Neutrophil (primary cell): Measurements from ENCODE around the gene ETS1.
"Not testable (repeated sequence)": the region's sequence is repeated elsewhere in the genome, so short reads cannot be mapped to it uniquely, and the experiment has no call there.

ENCODE experiments used
- H3K27ac ChIP-seq: fragments of 200-600 bp; sonication (generic); 2 replicates; pipeline ENCODE4 v1.5.1; 2016; ENCODE audit warnings: mild to moderate bottlenecking, moderate library complexity
- H3K27me3 ChIP-seq: fragments of 200-600 bp; sonication (generic); 2 replicates; pipeline ENCODE4 v1.6.0; 2016; ENCODE audit warnings: mild to moderate bottlenecking
- H3K36me3 ChIP-seq: fragments of 200-600 bp; sonication (generic); 2 replicates; pipeline ENCODE4 v1.5.1; 2017
- H3K4me1 ChIP-seq, 2 experiments: fragments of 200-600 bp in 1 of 2; sonication (generic) in 1 of 2; 1 replicate in 1 of 2; 2 replicates in 1 of 2; pipeline versions ENCODE4 v1.5.1 to v1.6.1; 2013 to 2016; ENCODE audit warnings: low read depth in 1 of 2, low read length in 1 of 2, mild to moderate bottlenecking in 1 of 2, moderate library complexity in 1 of 2; ENCODE audit not compliant: control insufficient read depth in 1 of 2, insufficient read depth in 1 of 2
- H3K4me3 ChIP-seq, 2 experiments: fragments of 200-600 bp in 1 of 2; sonication (generic) in 1 of 2; 1 replicate in 1 of 2; 2 replicates in 1 of 2; pipeline ENCODE4 v1.5.1; 2013 to 2016; ENCODE audit warnings: low read depth in 1 of 2, low read length in 1 of 2, mild to moderate bottlenecking in 1 of 2, moderate library complexity in 1 of 2
- H3K9me3 ChIP-seq: fragments of 200-600 bp; sonication (generic); 2 replicates; pipeline ENCODE4 v1.5.1; 2016
- CTCF ChIP-seq: fragments of 200-600 bp; sonication (generic); IDR thresholded peaks from 2 replicates; pipeline ENCODE4 v1.5.1; 2016; ENCODE audit warnings: antibody characterized with exemption

The ETS1 gene

GRCh38 chr11:128448981-128449713 lies 138.2 kb downstream of the ETS1 start:
- Histone ChIP-seq H3K36me3 (no peaks in the 10 kb centered on the region), H3K27me3 (no peaks in the 10 kb centered on the region), H3K4me1 (no peaks in the 10 kb centered on the region), H3K27ac (no peak overlapping the region), H3K9me3 (no peaks in the 10 kb centered on the region), H3K4me3 (no peak overlapping the region)
- no peak for TF ChIP-seq CTCF

GRCh38 chr11:128448200-128448886 lies 139.0 kb downstream of the ETS1 start:
- Histone ChIP-seq H3K9me3 (no peaks in the 10 kb centered on the region), H3K27me3 (no peaks in the 10 kb centered on the region), H3K4me1 (no peaks in the 10 kb centered on the region), H3K27ac (no peak overlapping the region), H3K4me3 (no peak overlapping the region), H3K36me3 (no peaks in the 10 kb centered on the region)
- TF ChIP-seq CTCF = no peak

- TF ChIP-seq CTCF = no peak
- H3K9me3 ChIP-seq = no peaks in the 10 kb centered on the region
- no peaks in the 10 kb centered on the region for H3K27me3 ChIP-seq
- H3K36me3 ChIP-seq = no peaks in the 10 kb centered on the region
- H3K27ac ChIP-seq = no peak overlapping the region
- no peak overlapping the region for H3K4me3 ChIP-seq
- H3K4me1 ChIP-seq = no peaks in the 10 kb centered on the region
Measured at GRCh38 chr11:128447233-128447632, 140.1 kb downstream of the ETS1 start.

GRCh38 chr11:128445921-128446320 lies 141.4 kb downstream of the ETS1 start:
- not testable (repeated sequence) for H3K36me3 ChIP-seq, H3K27me3 ChIP-seq, H3K4me1 ChIP-seq, H3K9me3 ChIP-seq, H3K4me3 ChIP-seq, H3K27ac ChIP-seq

- Histone ChIP-seq H3K4me3 (no peak overlapping the region), H3K36me3 (no peaks in the 10 kb centered on the region), H3K4me1 (peaks cover 9 to 16% of the 10 kb centered on the region in 2 experiments), H3K27me3 (no peaks in the 10 kb centered on the region), H3K27ac (no peak overlapping the region), H3K9me3 (no peaks in the 10 kb centered on the region)
- no peak for TF ChIP-seq CTCF
Measured at GRCh38 chr11:128437136-128437535, 150.2 kb downstream of the ETS1 start.

GRCh38 chr11:128434818-128435217 lies 152.5 kb downstream of the ETS1 start:
- TF ChIP-seq CTCF = no peak
- no peaks in the 10 kb centered on the region for H3K36me3 ChIP-seq
- H3K27me3 ChIP-seq = no peaks in the 10 kb centered on the region
- H3K27ac ChIP-seq = no peak overlapping the region
- no peak overlapping the region for H3K4me3 ChIP-seq
- H3K4me1 ChIP-seq = peaks cover 9 to 16% of the 10 kb centered on the region in 2 experiments
- H3K9me3 ChIP-seq = no peaks in the 10 kb centered on the region
